Upper lobe of left lung (tissue), 6 donors: ENCODE measurements around the gene ARHGAP42. TPM values are rescaled to one million over a fixed set of nuclear protein-coding genes. Genes with fewer than 3 reads are reported as not detected.
"Not testable (repeated sequence)": the region's sequence is repeated elsewhere in the genome, so short reads cannot be mapped to it uniquely, and the experiment has no call there.

Source experiments
- ATAC-seq, 2 donors: fragments of 200-7000 bp; cut with Tn5 transposase; one replicate each; pipeline ENCODE4 v1.9.1; 2022; ENCODE audit warnings: mild to moderate bottlenecking in 2 of 2, moderate library complexity in 2 of 2; ENCODE audit not compliant: low FRiP score in 2 of 2
- DNase-seq, 2 donors: peaks; one replicate each; pipeline ENCODE4 v3.0.0-alpha.2; 2019 to 2020
- H3K27ac ChIP-seq, 4 donors: fragments of 200-600 bp; sonication (generic); one replicate each; pipeline ENCODE4 v1.5.1; 2016 to 2019
- H3K27me3 ChIP-seq, 4 donors: fragments of 200-600 bp; sonication (generic); one replicate each; pipeline ENCODE4 v1.5.1; 2017 to 2019
- H3K36me3 ChIP-seq, 4 donors: fragments of 200-600 bp; sonication (generic); one replicate each; pipeline ENCODE4 v1.5.1; 2016 to 2019
- H3K4me1 ChIP-seq, 4 donors: fragments of 200-600 bp; sonication (generic); one replicate each; pipeline ENCODE4 v1.5.1; 2018 to 2019
- H3K4me3 ChIP-seq, 4 donors: fragments of 200-600 bp; sonication (generic); one replicate each; pipeline ENCODE4 v1.5.1; 2017 to 2019; ENCODE audit warnings: mild to moderate bottlenecking in 2 of 4, moderate library complexity in 1 of 4
- H3K9me3 ChIP-seq, 4 donors: fragments of 200-600 bp; sonication (generic); one replicate each; pipeline ENCODE4 v1.5.1; 2018 to 2019
- CTCF ChIP-seq, 6 experiments: fragments of 450-650 bp in 4 of 6; fragments of 200-600 bp in 2 of 6; sonication (generic) in 2 of 6; IDR thresholded peaks; one replicate each; pipeline ENCODE4 v1.5.1; 2016 to 2019; ENCODE audit warnings: antibody characterized with exemption in 6 of 6
- EP300 ChIP-seq, 4 donors: sonication (generic); formaldehyde crosslinking; IDR thresholded peaks; one replicate each; pipeline ENCODE4 v1.5.1; 2017; ENCODE audit warnings: antibody characterized with exemption in 4 of 4, control low read depth in 2 of 4
- POLR2A ChIP-seq, 4 donors: fragments of 450-650 bp; IDR thresholded peaks; one replicate each; pipeline ENCODE4 v1.5.1; 2016 to 2017; ENCODE audit warnings: antibody characterized with exemption in 4 of 4, mild to moderate bottlenecking in 2 of 4
- POLR2AphosphoS5 ChIP-seq, 2 donors: sonication (generic); formaldehyde crosslinking; IDR thresholded peaks; one replicate each; pipeline ENCODE4 v1.5.1; 2017; ENCODE audit warnings: antibody characterized with exemption in 2 of 2
- WGBS, 2 donors: methylation state at CpG; one replicate each; pipeline ENCODE4 v1.1.5; 2017 to 2018; 5-methylcytosine and 5-hydroxymethylcytosine counted together
- total RNA-seq, 6 donors: library from RNA; depleted of rRNA in 4 of 6; stranded (reverse); fragments of >200 nt in 4 of 6; gene quantifications; one replicate each; pipeline versions ENCODE4 v1.1.0 to v1.2.1, GENCODE V29; 2016 to 2021
- donor health status: DM: no; HTN: no; CAD: no; lungs with moderate emphysema.
- donor health status: DM: no; HTN: yes; CAD: no; lungs with severe emphysema.

The ARHGAP42 gene
- total RNA-seq, 6 donors from 2014 or later: 8.7 to 44.9 (median 23.6) TPM

GRCh38 chr11:100663996-100664395 is 23.1 kb upstream of the ARHGAP42 start:
- H3K36me3 ChIP-seq: no peaks in the 10 kb centered on the region
- no peak overlapping the region for H3K27ac ChIP-seq
- H3K9me3 ChIP-seq: no peaks in the 10 kb centered on the region
- no peaks in the 10 kb centered on the region for H3K27me3 ChIP-seq
- H3K4me3 ChIP-seq: no peak overlapping the region
- no peak for ATAC-seq
- TF ChIP-seq POLR2A (IDR thresholded peaks at IDR 0.05) (no peak), EP300 (IDR thresholded peaks at IDR 0.05) (no peak), CTCF (IDR thresholded peaks at IDR 0.05) (no peak), POLR2AphosphoS5 (IDR thresholded peaks at IDR 0.05) (no peak)
- no peak for DNase-seq
- 70 to 84% methylated on average over 4 of the region's 4 CpGs for WGBS, 2 donors
- no peaks in the 10 kb centered on the region for H3K4me1 ChIP-seq

GRCh38 chr11:100666816-100667215 is 20.3 kb upstream of the ARHGAP42 start:
- H3K36me3 ChIP-seq, H3K27me3 ChIP-seq, H3K9me3 ChIP-seq, DNase-seq, H3K4me1 ChIP-seq, ATAC-seq, H3K4me3 ChIP-seq, H3K27ac ChIP-seq: not testable (repeated sequence)
- whole genome bisulfite sequencing, 2 donors: 88 to 95% methylated on average over 3 of the region's 3 CpGs

GRCh38 chr11:100667449-100667848 is 19.6 kb upstream of the ARHGAP42 start:
- no peaks in the 10 kb centered on the region for H3K36me3 ChIP-seq
- no peak for TF ChIP-seq CTCF (IDR thresholded peaks at IDR 0.05)
- no peak for TF ChIP-seq EP300 (IDR thresholded peaks at IDR 0.05)
- TF ChIP-seq POLR2A (IDR thresholded peaks at IDR 0.05): no peak
- no peak for TF ChIP-seq POLR2AphosphoS5 (IDR thresholded peaks at IDR 0.05)
- H3K27ac ChIP-seq: no peak overlapping the region
- WGBS, 2 donors: 72 to 73% methylated on average over 6 of the region's 6 CpGs
- H3K4me1 ChIP-seq: no peaks in the 10 kb centered on the region
- no peak overlapping the region for H3K4me3 ChIP-seq
- no peaks in the 10 kb centered on the region for H3K9me3 ChIP-seq
- DNase-seq: no peak
- ATAC-seq: no peak
- no peaks in the 10 kb centered on the region for H3K27me3 ChIP-seq

GRCh38 chr11:100670140-100670539 is 16.9 kb upstream of the ARHGAP42 start:
- H3K27me3 ChIP-seq: no peaks in the 10 kb centered on the region
- DNase-seq (no peak), ATAC-seq (no peak)
- 81 to 91% methylated on average over 2 of the region's 2 CpGs for WGBS, 2 donors
- H3K9me3 ChIP-seq: no peaks in the 10 kb centered on the region
- no peak for TF ChIP-seq POLR2AphosphoS5 (IDR thresholded peaks at IDR 0.05)
- no peak for TF ChIP-seq EP300 (IDR thresholded peaks at IDR 0.05)
- TF ChIP-seq POLR2A (IDR thresholded peaks at IDR 0.05): no peak
- TF ChIP-seq CTCF (IDR thresholded peaks at IDR 0.05): no peak
- no peaks in the 10 kb centered on the region for H3K36me3 ChIP-seq
- no peaks in the 10 kb centered on the region for H3K4me1 ChIP-seq
- no peak overlapping the region for H3K27ac ChIP-seq
- H3K4me3 ChIP-seq: no peak overlapping the region

GRCh38 chr11:100671471-100671870 is 15.6 kb upstream of the ARHGAP42 start:
- DNase-seq: no peak
- H3K4me1 ChIP-seq: no peaks in the 10 kb centered on the region
- no peak overlapping the region for H3K27ac ChIP-seq
- no peaks in the 10 kb centered on the region for H3K9me3 ChIP-seq
- WGBS, 2 donors: 75 to 85% methylated on average over 6 of the region's 6 CpGs
- no peak for TF ChIP-seq CTCF (IDR thresholded peaks at IDR 0.05)
- no peak for ATAC-seq
- no peaks in the 10 kb centered on the region for H3K27me3 ChIP-seq
- no peaks in the 10 kb centered on the region for H3K36me3 ChIP-seq
- H3K4me3 ChIP-seq: no peak overlapping the region
